H9 (cell line): ENCODE measurements around the gene OR52L1. TPM values are rescaled to one million over a fixed set of nuclear protein-coding genes. Genes with fewer than 3 reads are reported as not detected.

Source experiments
- DNase-seq: peaks from one replicate; pipeline ENCODE4 v3.0.0-alpha.2; 2017
- H2AFZ ChIP-seq: one replicate; pipeline ENCODE4 v1.6.1; 2013; ENCODE audit warnings: mild to moderate bottlenecking, low read length, control low read depth, moderate library complexity
- H2AK5ac ChIP-seq: 2 replicates; pipeline ENCODE4 v1.6.1; 2013; ENCODE audit warnings: low read length, control low read depth, mixed read lengths; ENCODE audit not compliant: insufficient read length
- H2BK120ac ChIP-seq: one replicate; pipeline ENCODE4 v1.6.1; 2013; ENCODE audit warnings: low read depth, mild to moderate bottlenecking, low read length, control low read depth, inconsistent platforms; ENCODE audit not compliant: poor library complexity, severe bottlenecking
- H2BK12ac ChIP-seq: 2 replicates; pipeline ENCODE4 v1.6.1; 2013; ENCODE audit warnings: low read length, control low read depth, mixed read lengths, low read depth; ENCODE audit not compliant: insufficient read length
- H2BK15ac ChIP-seq: 2 replicates; pipeline ENCODE4 v1.6.1; 2013; ENCODE audit warnings: low read depth, low read length, control low read depth
- H2BK20ac ChIP-seq: one replicate; pipeline ENCODE4 v1.6.1; 2013; ENCODE audit warnings: low read depth, mild to moderate bottlenecking, low read length, control low read depth, inconsistent platforms; ENCODE audit not compliant: poor library complexity, severe bottlenecking
- H2BK5ac ChIP-seq: 2 replicates; pipeline ENCODE4 v1.6.1; 2013; ENCODE audit warnings: low read length, control low read depth, mixed read lengths; ENCODE audit not compliant: insufficient read length
- H3K14ac ChIP-seq: 2 replicates; pipeline ENCODE4 v1.6.1; 2013; ENCODE audit warnings: low read length, control low read depth; ENCODE audit not compliant: insufficient read depth
- H3K18ac ChIP-seq: 2 replicates; pipeline ENCODE4 v1.6.1; 2013; ENCODE audit warnings: low read depth, mild to moderate bottlenecking, mixed read lengths, low read length, control low read depth; ENCODE audit not compliant: insufficient read length
- H3K23ac ChIP-seq: 2 replicates; pipeline ENCODE4 v1.6.1; 2013; ENCODE audit warnings: low read length, control low read depth, mixed read lengths, low read depth; ENCODE audit not compliant: insufficient read length
- H3K23me2 ChIP-seq: 2 replicates; pipeline ENCODE4 v1.6.1; 2013; ENCODE audit warnings: low read depth, mild to moderate bottlenecking, mixed read lengths, low read length, control low read depth; ENCODE audit not compliant: insufficient read length, poor library complexity, severe bottlenecking
- H3K27ac ChIP-seq: 2 replicates; pipeline ENCODE4 v1.5.1; 2013; ENCODE audit warnings: low read length, control low read depth, mixed read lengths, low read depth; ENCODE audit not compliant: insufficient read length
- H3K27me3 ChIP-seq: 2 replicates; pipeline ENCODE4 v1.6.1; 2013; ENCODE audit warnings: low read length, control low read depth, inconsistent platforms; ENCODE audit not compliant: insufficient read depth
- H3K4ac ChIP-seq: 2 replicates; pipeline ENCODE4 v1.6.1; 2013; ENCODE audit warnings: low read depth, mild to moderate bottlenecking, control low read depth, inconsistent platforms, low read length, moderate library complexity
- H3K4me1 ChIP-seq: 2 replicates; pipeline ENCODE4 v1.6.1; 2013; ENCODE audit warnings: low read length, control low read depth, inconsistent platforms; ENCODE audit not compliant: insufficient read depth
- H3K4me2 ChIP-seq: 2 replicates; pipeline ENCODE4 v1.6.1; 2013; ENCODE audit warnings: low read length, control low read depth, mixed read lengths; ENCODE audit not compliant: insufficient read length, insufficient read depth
- H3K56ac ChIP-seq: 2 replicates; pipeline ENCODE4 v1.6.1; 2013; ENCODE audit warnings: low read depth, mild to moderate bottlenecking, mixed read lengths, low read length, control low read depth; ENCODE audit not compliant: insufficient read length
- H3K79me1 ChIP-seq: 2 replicates; pipeline ENCODE4 v1.6.1; 2013; ENCODE audit warnings: low read depth, mild to moderate bottlenecking, moderate library complexity, low read length, control low read depth, inconsistent platforms; ENCODE audit not compliant: insufficient read depth, poor library complexity, severe bottlenecking
- H3K79me2 ChIP-seq: 2 replicates; pipeline ENCODE4 v1.6.1; 2013; ENCODE audit warnings: low read length, control low read depth, inconsistent platforms; ENCODE audit not compliant: insufficient read depth
- H3K9ac ChIP-seq: 2 replicates; pipeline ENCODE4 v1.6.1; 2013; ENCODE audit warnings: low read length, control low read depth, mixed read lengths; ENCODE audit not compliant: insufficient read length; ENCODE audit errors: extremely low read depth
- H3K9me3 ChIP-seq: one replicate; pipeline ENCODE4 v1.6.1; 2013; ENCODE audit warnings: low read depth, low read length, inconsistent platforms; ENCODE audit not compliant: control insufficient read depth
- H3T11ph ChIP-seq: one replicate; pipeline ENCODE4 v1.6.1; 2013; ENCODE audit warnings: mild to moderate bottlenecking, low read length, control low read depth, inconsistent platforms
- H4K20me1 ChIP-seq: one replicate; pipeline ENCODE4 v1.6.1; 2013; ENCODE audit not compliant: control insufficient read depth, insufficient read length, insufficient read depth
- H4K5ac ChIP-seq: 2 replicates; pipeline ENCODE4 v1.6.1; 2013; ENCODE audit warnings: low read depth, mild to moderate bottlenecking, mixed read lengths, low read length, control low read depth; ENCODE audit not compliant: insufficient read length
- H4K8ac ChIP-seq: replicated peaks from 2 replicates; pipeline ENCODE4 v1.6.1; 2013; ENCODE audit warnings: low read length, control low read depth, mixed read lengths, low read depth; ENCODE audit not compliant: insufficient read length
- H4K91ac ChIP-seq: 2 replicates; pipeline ENCODE4 v1.6.1; 2013; ENCODE audit warnings: low read depth, mild to moderate bottlenecking, moderate library complexity, mixed read lengths, low read length, control low read depth; ENCODE audit not compliant: insufficient read length
- H3K27ac Mint-ChIP-seq, 3 experiments: 2 replicates in 2 of 3; 3 replicates in 1 of 3; pipeline ENCODE4 v1.8.0; 2020 to 2021; ENCODE audit warnings: mixed read lengths in 3 of 3, mild to moderate bottlenecking in 1 of 3, moderate library complexity in 1 of 3
- H3K27me3 Mint-ChIP-seq: 2 replicates; pipeline ENCODE4 v1.8.0; 2021; ENCODE audit warnings: low read depth, mild to moderate bottlenecking, moderate library complexity, mixed read lengths
- H3K36me3 Mint-ChIP-seq, 3 experiments: 2 replicates in 2 of 3; 3 replicates in 1 of 3; pipeline ENCODE4 v1.8.0; 2020 to 2021; ENCODE audit warnings: low read depth in 3 of 3, mixed read lengths in 3 of 3; ENCODE audit not compliant: insufficient read depth in 1 of 3
- H3K4me1 Mint-ChIP-seq, 2 experiments: 2 replicates each; pipeline ENCODE4 v1.8.0; 2020; ENCODE audit warnings: mixed read lengths in 2 of 2
- H3K4me3 Mint-ChIP-seq, 2 experiments: 2 replicates in 1 of 2; 3 replicates in 1 of 2; pipeline ENCODE4 v1.8.0; 2020 to 2021; ENCODE audit warnings: mild to moderate bottlenecking in 2 of 2, mixed read lengths in 2 of 2, moderate library complexity in 1 of 2
- H3K9me3 Mint-ChIP-seq, 2 experiments: 2 replicates in 1 of 2; 3 replicates in 1 of 2; pipeline ENCODE4 v1.8.0; 2020; ENCODE audit warnings: mild to moderate bottlenecking in 2 of 2, mixed read lengths in 2 of 2, moderate library complexity in 1 of 2
- WGBS: extraction: QIAGEN DNeasy Blood & Tissue Kit; methylation state at CpG from one replicate; pipeline ENCODE4 v1.1.7; 2013; ENCODE audit warnings: missing lambda C conversion rate, low lambda C conversion rate, mixed read lengths; ENCODE audit not compliant: insufficient read length; ENCODE audit errors: extremely low coverage; 5-methylcytosine and 5-hydroxymethylcytosine counted together
- total RNA-seq: library from RNA; stranded (reverse); gene quantifications from 2 replicates; pipeline ENCODE4 v1.2.1, GENCODE V29; 2021
- TF ChIP-seq, protein P1 (sequence below): fragments of 200-600 bp; sonication (generic); conservative IDR thresholded peaks from 3 replicates; pipeline ENCODE4 v1.8.0; 2021; ENCODE audit warnings: antibody characterized with exemption, mild to moderate bottlenecking

OR52L1 gene
- total RNA-seq, 1 experiment from 2014 or later: not detected

DNA sequence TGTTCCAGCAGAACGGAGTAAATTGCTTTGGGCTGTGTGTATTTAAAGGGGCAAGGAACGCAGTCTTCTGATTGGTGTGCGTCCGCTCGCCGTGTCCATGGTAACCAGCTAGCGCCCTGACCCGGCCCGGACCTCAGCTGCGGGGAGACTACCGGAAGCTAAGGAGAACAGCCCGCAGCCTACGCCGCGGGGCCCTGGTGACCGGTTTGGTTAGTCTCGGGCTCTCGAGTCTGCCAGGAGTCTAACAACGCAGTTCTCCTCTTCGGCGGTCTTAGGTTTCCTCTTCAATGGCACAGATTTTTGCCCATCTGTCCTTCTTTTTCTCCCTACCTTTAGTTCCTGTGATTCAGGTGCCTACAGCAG is 48.2 kb downstream of the OR52L1 start:
- Histone ChIP-seq H3K23me2 (no peaks in the 10 kb centered on the region), H3K23ac (no peak overlapping the region)
- no peak overlapping the region; a peak in 1 of 5 replicates for H3K4me3 Mint-ChIP-seq

More for the DNA sequence above, 48.2 kb downstream of the OR52L1 start:
- no peak overlapping the region for H3K56ac ChIP-seq
- no peak overlapping the region for H2BK20ac ChIP-seq
- no peak overlapping the region for H3K4ac ChIP-seq
- peaks cover 18 to 27% of the 10 kb centered on the region in 2 experiments for H3K9me3 Mint-ChIP-seq
- H2BK5ac ChIP-seq: no peak overlapping the region
- H3K27me3 Mint-ChIP-seq: no peaks in the 10 kb centered on the region; the same call in 1 of the 2 replicates
- H3K79me2 ChIP-seq: no peaks in the 10 kb centered on the region
- no peak overlapping the region for H3K18ac ChIP-seq
- no peak overlapping the region for H3K14ac ChIP-seq
- H3K27ac ChIP-seq: no peak overlapping the region
- H2AFZ ChIP-seq: no peak overlapping the region
- no peak overlapping the region for H2BK12ac ChIP-seq
- no peak overlapping the region for H3K9ac ChIP-seq
- H3K36me3 Mint-ChIP-seq: peaks cover 3 to 20% (median 12%) of the 10 kb centered on the region in 3 experiments
- DNase-seq: no peak
- no peak overlapping the region for H4K8ac ChIP-seq
- H3K4me2 ChIP-seq: no peak overlapping the region
- H3K4me1 Mint-ChIP-seq: no peaks in the 10 kb centered on the region
- TF ChIP-seq, protein P1, sequence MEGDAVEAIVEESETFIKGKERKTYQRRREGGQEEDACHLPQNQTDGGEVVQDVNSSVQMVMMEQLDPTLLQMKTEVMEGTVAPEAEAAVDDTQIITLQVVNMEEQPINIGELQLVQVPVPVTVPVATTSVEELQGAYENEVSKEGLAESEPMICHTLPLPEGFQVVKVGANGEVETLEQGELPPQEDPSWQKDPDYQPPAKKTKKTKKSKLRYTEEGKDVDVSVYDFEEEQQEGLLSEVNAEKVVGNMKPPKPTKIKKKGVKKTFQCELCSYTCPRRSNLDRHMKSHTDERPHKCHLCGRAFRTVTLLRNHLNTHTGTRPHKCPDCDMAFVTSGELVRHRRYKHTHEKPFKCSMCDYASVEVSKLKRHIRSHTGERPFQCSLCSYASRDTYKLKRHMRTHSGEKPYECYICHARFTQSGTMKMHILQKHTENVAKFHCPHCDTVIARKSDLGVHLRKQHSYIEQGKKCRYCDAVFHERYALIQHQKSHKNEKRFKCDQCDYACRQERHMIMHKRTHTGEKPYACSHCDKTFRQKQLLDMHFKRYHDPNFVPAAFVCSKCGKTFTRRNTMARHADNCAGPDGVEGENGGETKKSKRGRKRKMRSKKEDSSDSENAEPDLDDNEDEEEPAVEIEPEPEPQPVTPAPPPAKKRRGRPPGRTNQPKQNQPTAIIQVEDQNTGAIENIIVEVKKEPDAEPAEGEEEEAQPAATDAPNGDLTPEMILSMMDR: no peak
- no peak overlapping the region for H4K5ac ChIP-seq
- no peak overlapping the region for H3T11ph ChIP-seq
- no peak overlapping the region for H2BK120ac ChIP-seq
- no peaks in the 10 kb centered on the region for H4K20me1 ChIP-seq
- no peak overlapping the region for H4K91ac ChIP-seq
- H3K27me3 ChIP-seq: no peaks in the 10 kb centered on the region
- H3K9me3 ChIP-seq: no peaks in the 10 kb centered on the region
- H2AK5ac ChIP-seq: no peak overlapping the region
- H3K27ac Mint-ChIP-seq: no peak overlapping the region
- WGBS: no CpG with 5 or more reads among the region's 21 CpGs
- no peaks in the 10 kb centered on the region for H3K79me1 ChIP-seq
- H2BK15ac ChIP-seq: no peak overlapping the region
- H3K4me1 ChIP-seq: no peaks in the 10 kb centered on the region
